ENCODE measurements around the gene B4GALT7.
"Not testable (repeated sequence)": the region's sequence is repeated elsewhere in the genome, so short reads cannot be mapped to it uniquely, and the experiment has no call there.

The B4GALT7 gene

GRCh38 chr5:177599731-177600507 is at the start of gene B4GALT7:
B4GALT7 (plus strand) TSS chr5:177600132; CDS start chr5:177600211, 79 bp downstream.
- DNase-seq: peak; percentile 91

GRCh38 chr5:177552839-177553455 is 47.0 kb upstream of the B4GALT7 start:
- no peak for DNase-seq

- DNase-seq: peak; percentile 63
These were observed 46.1 kb upstream of the B4GALT7 start for GRCh38 chr5:177553671-177554429.

- peak; percentile 97 for DNase-seq
These were observed 45.3 kb upstream of the B4GALT7 start, which contains the start of gene FAM193B for GRCh38 chr5:177554474-177555111. FAM193B (minus strand) TSS chr5:177554563; CDS start chr5:177554458, 105 bp downstream.

GRCh38 chr5:177555228-177555627 is 44.7 kb upstream of the B4GALT7 start:
- no peak for DNase-seq

GRCh38 chr5:177555665-177556064 is 44.3 kb upstream of the B4GALT7 start:
- no peak for DNase-seq

- DNase-seq: no peak
These were observed 42.8 kb upstream of the B4GALT7 start for GRCh38 chr5:177557041-177557647.

- DNase-seq: no peak
These were observed 42.1 kb upstream of the B4GALT7 start for GRCh38 chr5:177557796-177558195.

- DNase-seq: not testable (repeated sequence)
These were observed 40.4 kb upstream of the B4GALT7 start for GRCh38 chr5:177559446-177559941.

GRCh38 chr5:177565046-177565445 is 34.9 kb upstream of the B4GALT7 start:
- DNase-seq: no peak

- no peak for DNase-seq
These were observed 31.6 kb upstream of the B4GALT7 start for GRCh38 chr5:177568326-177568725.

- DNase-seq: no peak
These were observed 30.0 kb upstream of the B4GALT7 start for GRCh38 chr5:177569894-177570293.

GRCh38 chr5:177575488-177575887 is 24.4 kb upstream of the B4GALT7 start:
- no peak for DNase-seq

GRCh38 chr5:177576169-177576568 is 23.8 kb upstream of the B4GALT7 start:
- no peak for DNase-seq

GRCh38 chr5:177578316-177578715 is 21.6 kb upstream of the B4GALT7 start:
- DNase-seq: no peak

- no peak for DNase-seq
These were observed 11.5 kb upstream of the B4GALT7 start for GRCh38 chr5:177588413-177588909.

GRCh38 chr5:177590406-177590805 is 9.5 kb upstream of the B4GALT7 start:
- DNase-seq: no peak

GRCh38 chr5:177591690-177592009 is 8.3 kb upstream of the B4GALT7 start:
- no peak for DNase-seq

GRCh38 chr5:177592010-177592834 is 7.7 kb upstream of the B4GALT7 start, which contains the start of gene TMED9:
TMED9 (plus strand) TSS chr5:177592203; CDS start chr5:177592215, 12 bp downstream.
- peak; percentile 95 for DNase-seq

GRCh38 chr5:177592905-177593304 is 7.0 kb upstream of the B4GALT7 start:
- DNase-seq: peak; percentile 30

- DNase-seq: peak; percentile 11
These were observed 6.4 kb upstream of the B4GALT7 start for GRCh38 chr5:177593511-177593910.
